Measurements from ENCODE around the gene NKX1-1.

NKX1-1 gene

DNA sequence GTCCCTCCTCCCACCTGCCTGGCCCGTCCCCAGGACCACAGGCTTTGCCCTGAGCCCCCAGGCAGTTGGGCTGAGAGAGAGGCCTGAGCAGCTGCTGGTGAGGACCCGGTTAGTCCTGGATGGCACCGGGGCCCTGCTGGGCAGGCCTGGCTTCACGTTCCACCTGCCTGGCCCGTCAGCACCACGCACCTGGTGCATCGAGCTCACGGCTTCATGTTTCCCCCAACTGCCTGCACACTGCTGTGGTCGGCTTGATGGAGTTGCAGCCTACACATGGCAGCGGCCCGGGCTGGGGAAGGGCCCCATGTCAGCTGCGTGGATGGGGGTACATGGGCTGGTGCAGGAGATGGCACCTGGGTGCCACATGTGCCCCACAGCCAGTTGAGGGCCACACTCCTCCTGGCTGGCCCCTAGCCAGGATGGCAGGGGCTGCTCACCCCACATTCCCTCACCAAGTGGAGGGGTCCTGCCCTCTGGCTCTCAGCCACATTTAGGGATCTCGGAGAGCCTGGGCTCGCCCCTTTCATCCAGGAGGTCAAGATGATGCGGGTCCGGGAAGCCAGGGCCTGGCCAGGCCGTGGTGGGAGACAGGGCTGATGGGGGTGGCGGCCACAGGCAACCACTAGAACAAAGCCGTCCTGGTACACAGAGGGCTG lies 28.5 kb downstream of the NKX1-1 start:
- no peak overlapping the region for H3K4me3 ChIP-seq (replicated peaks in 1 of 2; ENCODE audit: low read depth in 2 of 2, low read length in 2 of 2)
- TF ChIP-seq, protein P1, sequence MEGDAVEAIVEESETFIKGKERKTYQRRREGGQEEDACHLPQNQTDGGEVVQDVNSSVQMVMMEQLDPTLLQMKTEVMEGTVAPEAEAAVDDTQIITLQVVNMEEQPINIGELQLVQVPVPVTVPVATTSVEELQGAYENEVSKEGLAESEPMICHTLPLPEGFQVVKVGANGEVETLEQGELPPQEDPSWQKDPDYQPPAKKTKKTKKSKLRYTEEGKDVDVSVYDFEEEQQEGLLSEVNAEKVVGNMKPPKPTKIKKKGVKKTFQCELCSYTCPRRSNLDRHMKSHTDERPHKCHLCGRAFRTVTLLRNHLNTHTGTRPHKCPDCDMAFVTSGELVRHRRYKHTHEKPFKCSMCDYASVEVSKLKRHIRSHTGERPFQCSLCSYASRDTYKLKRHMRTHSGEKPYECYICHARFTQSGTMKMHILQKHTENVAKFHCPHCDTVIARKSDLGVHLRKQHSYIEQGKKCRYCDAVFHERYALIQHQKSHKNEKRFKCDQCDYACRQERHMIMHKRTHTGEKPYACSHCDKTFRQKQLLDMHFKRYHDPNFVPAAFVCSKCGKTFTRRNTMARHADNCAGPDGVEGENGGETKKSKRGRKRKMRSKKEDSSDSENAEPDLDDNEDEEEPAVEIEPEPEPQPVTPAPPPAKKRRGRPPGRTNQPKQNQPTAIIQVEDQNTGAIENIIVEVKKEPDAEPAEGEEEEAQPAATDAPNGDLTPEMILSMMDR (IDR thresholded peaks at IDR 0.05; ENCODE audit: low read depth, low read length): no peak
- no peak for DNase-seq (ENCODE audit: low read depth in 2 of 2)

- no peak for DNase-seq (ENCODE audit: low read depth in 2 of 2)
- H3K4me3 ChIP-seq (replicated peaks in 1 of 2; ENCODE audit: low read depth in 2 of 2, low read length in 2 of 2): no peak overlapping the region
- TF ChIP-seq, protein P1 (IDR thresholded peaks at IDR 0.05; ENCODE audit: low read depth, low read length): no peak
These were observed 29.2 kb downstream of the NKX1-1 start for GRCh38 chr4:1376841-1377605.

- no peak for DNase-seq (ENCODE audit: low read depth in 2 of 2)
- no peak overlapping the region for H3K4me3 ChIP-seq (replicated peaks in 1 of 2; ENCODE audit: low read depth in 2 of 2, low read length in 2 of 2)
- TF ChIP-seq, protein P1 (IDR thresholded peaks at IDR 0.05; ENCODE audit: low read depth, low read length): no peak
These were observed 29.8 kb downstream of the NKX1-1 start for GRCh38 chr4:1376391-1376840.

GRCh38 chr4:1375761-1376322 lies 30.4 kb downstream of the NKX1-1 start:
- TF ChIP-seq, protein P1 (IDR thresholded peaks at IDR 0.05; ENCODE audit: low read depth, low read length): no peak
- DNase-seq (ENCODE audit: low read depth in 2 of 2): no peak
- no peak overlapping the region for H3K4me3 ChIP-seq (replicated peaks in 1 of 2; ENCODE audit: low read depth in 2 of 2, low read length in 2 of 2)

DNA sequence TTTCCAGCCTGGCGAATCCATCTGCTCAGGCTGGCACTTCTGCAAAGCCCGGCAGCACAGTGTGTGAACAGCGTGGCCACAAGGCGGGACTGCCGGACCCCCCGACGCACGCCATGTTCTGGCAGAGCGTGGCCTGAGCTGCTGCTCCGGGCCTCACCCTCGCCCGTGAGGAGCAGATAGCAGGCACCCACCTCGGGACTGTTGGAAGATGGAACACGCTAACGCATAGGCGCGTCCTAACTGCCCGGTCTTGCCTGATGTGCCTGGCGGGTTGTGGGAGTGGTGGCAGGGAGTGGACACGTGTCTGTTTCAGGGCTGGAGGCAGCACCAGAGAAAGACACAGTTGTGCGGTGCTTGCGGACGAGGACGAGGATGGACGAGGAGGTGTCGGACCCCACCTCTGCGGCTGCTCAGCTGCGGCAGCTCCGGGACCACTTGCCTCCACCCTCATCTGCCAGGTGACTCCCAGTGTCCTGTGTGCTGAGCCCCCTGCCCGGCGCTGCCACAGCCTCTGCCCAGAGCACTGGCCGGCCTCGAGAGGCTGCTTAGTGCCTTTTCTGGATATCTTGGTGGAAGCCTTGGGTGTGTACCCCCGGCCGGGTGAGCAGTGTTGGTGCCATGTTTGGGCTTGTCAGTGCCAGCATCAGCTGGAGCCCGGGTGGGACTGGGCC lies 31.1 kb downstream of the NKX1-1 start:
- no peak for DNase-seq (ENCODE audit: low read depth in 2 of 2)
- H3K4me3 ChIP-seq (replicated peaks in 1 of 2; ENCODE audit: low read depth in 2 of 2, low read length in 2 of 2): no peak overlapping the region
- TF ChIP-seq, protein P1 (IDR thresholded peaks at IDR 0.05; ENCODE audit: low read depth, low read length): no peak

- no peak overlapping the region for H3K4me3 ChIP-seq (replicated peaks in 1 of 2; ENCODE audit: low read depth in 2 of 2, low read length in 2 of 2)
- TF ChIP-seq, protein P1 (IDR thresholded peaks at IDR 0.05; ENCODE audit: low read depth, low read length): no peak
- no peak for DNase-seq (ENCODE audit: low read depth in 2 of 2)
These were observed 31.6 kb downstream of the NKX1-1 start for GRCh38 chr4:1374706-1375045.
